Measurements from ENCODE around the gene IZUMO4.
A peak's percentile ranks its signal among the peaks of the same experiment; 100 is the strongest.

Gene IZUMO4

GRCh38 chr19:2103045-2103707 is 6.5 kb downstream of the IZUMO4 start:
- no peak overlapping the region for H3K4me3 ChIP-seq (ENCODE audit: low read depth, low read length)
- no peak for DNase-seq (ENCODE audit: low read depth)
- TF ChIP-seq CTCF (conservative IDR thresholded peaks at IDR 0.05; ENCODE audit: low read depth, low read length) = no peak

GRCh38 chr19:2108251-2109016 is 11.7 kb downstream of the IZUMO4 start:
- TF ChIP-seq CTCF (conservative IDR thresholded peaks at IDR 0.05; ENCODE audit: low read depth, low read length) = no peak
- DNase-seq (ENCODE audit: low read depth) = no peak
- H3K4me3 ChIP-seq (ENCODE audit: low read depth, low read length) = no peak overlapping the region

DNA sequence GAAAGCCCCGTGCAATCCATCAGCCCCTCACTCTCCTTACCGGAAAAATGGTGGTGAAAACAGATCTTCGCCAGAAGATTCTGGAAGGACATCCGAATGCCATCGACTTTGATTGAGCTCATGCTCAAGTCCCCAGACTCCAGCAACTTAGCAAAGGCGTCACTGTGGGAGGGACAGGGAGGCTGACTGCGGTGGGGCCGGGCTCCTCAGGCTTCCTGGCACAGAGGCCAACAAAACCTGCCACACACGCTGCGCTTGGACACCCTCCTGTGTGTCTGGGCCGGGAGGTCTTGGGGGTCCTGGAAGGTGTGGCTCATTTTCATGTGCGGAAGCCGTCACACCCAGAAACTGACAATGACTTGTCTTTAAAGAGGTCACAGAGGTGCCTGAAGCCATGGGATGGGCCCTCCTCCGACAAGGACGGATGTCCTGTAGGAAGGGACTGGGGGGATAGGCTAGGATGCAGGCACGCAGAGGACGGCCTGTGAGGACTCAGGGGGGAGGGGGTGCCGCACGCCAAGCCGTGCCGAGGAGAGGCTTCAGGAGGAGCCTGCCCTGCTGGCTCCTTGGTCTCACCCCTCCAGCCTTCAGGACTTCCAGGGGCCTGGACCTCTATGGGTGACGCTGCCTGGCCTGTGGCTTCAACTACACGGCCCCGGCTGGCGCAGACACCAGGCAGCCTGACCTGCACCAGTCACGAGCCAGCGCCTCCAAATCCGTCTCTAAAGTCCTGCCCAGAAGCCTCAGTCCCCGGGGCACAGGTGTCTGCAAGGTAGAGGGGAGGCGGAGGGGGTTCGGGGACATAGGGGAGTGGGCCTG is 12.5 kb downstream of the IZUMO4 start:
- no peak overlapping the region for H3K4me3 ChIP-seq (ENCODE audit: low read depth, low read length)
- no peak for TF ChIP-seq CTCF (conservative IDR thresholded peaks at IDR 0.05; ENCODE audit: low read depth, low read length)
- DNase-seq (ENCODE audit: low read depth) = no peak

- DNase-seq (ENCODE audit: low read depth) = no peak
- TF ChIP-seq CTCF (conservative IDR thresholded peaks at IDR 0.05; ENCODE audit: low read depth, low read length) = peak; percentile 20
- H3K4me3 ChIP-seq (ENCODE audit: low read depth, low read length) = no peak overlapping the region
Measured at GRCh38 chr19:2110822-2111221, 14.1 kb downstream of the IZUMO4 start.

GRCh38 chr19:2111425-2111824 is 14.7 kb downstream of the IZUMO4 start:
- no peak for TF ChIP-seq CTCF (conservative IDR thresholded peaks at IDR 0.05; ENCODE audit: low read depth, low read length)
- no peak for DNase-seq (ENCODE audit: low read depth)
- H3K4me3 ChIP-seq (ENCODE audit: low read depth, low read length) = no peak overlapping the region

DNA sequence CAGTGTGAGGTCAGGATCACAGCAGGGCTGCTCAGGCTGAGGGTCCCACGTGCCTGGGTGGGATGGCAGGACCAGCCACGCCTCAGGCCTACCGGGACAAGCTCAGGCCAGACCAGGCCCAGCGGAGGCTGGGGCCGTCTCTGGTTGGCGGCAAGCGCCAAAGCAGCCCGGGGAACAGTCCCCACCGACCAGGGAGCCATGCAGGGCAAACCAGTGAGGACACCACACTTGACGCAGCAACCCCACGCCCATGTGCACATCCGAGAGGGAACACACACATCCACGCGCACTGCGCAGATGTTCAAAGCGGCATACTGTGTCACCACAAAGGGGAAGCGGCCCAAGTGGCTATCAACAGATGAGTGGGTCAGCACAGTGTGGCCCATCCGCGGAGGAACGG is 15.2 kb downstream of the IZUMO4 start:
- no peak for DNase-seq (ENCODE audit: low read depth)
- H3K4me3 ChIP-seq (ENCODE audit: low read depth, low read length) = no peak overlapping the region
- no peak for TF ChIP-seq CTCF (conservative IDR thresholded peaks at IDR 0.05; ENCODE audit: low read depth, low read length)
